Stomach (tissue), 4 donors: ENCODE measurements around the gene TCEA2.

ENCODE experiments used
- CTCF ChIP-seq, 7 experiments: fragments of 450-650 bp in 4 of 7; fragments of 200-600 bp in 3 of 7; sonication (generic) in 3 of 7; IDR thresholded peaks; one replicate each; pipeline ENCODE4 v1.5.1; 2016 to 2019; ENCODE audit warnings: antibody characterized with exemption in 7 of 7, control low read depth in 2 of 7, mild to moderate bottlenecking in 1 of 7
- EP300 ChIP-seq: sonication (generic); formaldehyde crosslinking; IDR thresholded peaks from one replicate; pipeline ENCODE4 v1.6.1; 2017; ENCODE audit warnings: antibody characterized with exemption
- POLR2A ChIP-seq, 4 donors: fragments of 450-650 bp; IDR thresholded peaks; one replicate each; pipeline ENCODE4 v1.6.1; 2016; ENCODE audit warnings: antibody characterized with exemption in 4 of 4, control low read depth in 2 of 4, mild to moderate bottlenecking in 1 of 4, moderate library complexity in 1 of 4
- POLR2AphosphoS5 ChIP-seq, 3 donors: sonication (generic); formaldehyde crosslinking; IDR thresholded peaks; one replicate each; pipeline ENCODE4 v1.6.1; 2016; ENCODE audit warnings: antibody characterized with exemption in 3 of 3

GRCh38 chr20:64080013-64080812, 17.2 kb downstream of the TCEA2 start, which contains the start of gene OPRL1:
- no peak for TF ChIP-seq EP300
- TF ChIP-seq CTCF (IDR thresholded peaks at IDR 0.05) = no peak
- TF ChIP-seq POLR2AphosphoS5 (IDR thresholded peaks at IDR 0.05) = no peak
- TF ChIP-seq POLR2A (IDR thresholded peaks at IDR 0.05) = no peak
